Esophagus muscularis mucosa (tissue), 4 donors: ENCODE data around the gene PTCHD1. TPM values are rescaled to one million over a fixed set of nuclear protein-coding genes. Genes with fewer than 3 reads are reported as not detected.

Experiments
- DNase-seq: peaks from one replicate; pipeline ENCODE4 v3.0.0-alpha.2; 2017; ENCODE audit errors: extremely low spot score
- H3K27ac ChIP-seq, 4 donors: fragments of 200-600 bp; sonication (generic); replicated peaks in 1 of 4; 1 replicate in 3 of 4; 2 replicates in 1 of 4; pipeline ENCODE4 v1.5.1; 2016 to 2019; ENCODE audit warnings: mild to moderate bottlenecking in 1 of 4
- H3K27me3 ChIP-seq, 4 donors: fragments of 200-600 bp; sonication (generic); one replicate each; pipeline versions ENCODE4 v1.5.1 to v1.6.0; 2016 to 2019
- H3K36me3 ChIP-seq, 4 donors: fragments of 200-600 bp; sonication (generic); one replicate each; pipeline ENCODE4 v1.5.1; 2016 to 2019
- H3K4me1 ChIP-seq, 4 donors: fragments of 200-600 bp; sonication (generic); one replicate each; pipeline ENCODE4 v1.5.1; 2016 to 2019
- H3K4me3 ChIP-seq, 4 donors: fragments of 200-600 bp; sonication (generic); 1 replicate in 2 of 4; 2 replicates in 2 of 4; pipeline ENCODE4 v1.5.1; 2016 to 2019; ENCODE audit warnings: mild to moderate bottlenecking in 4 of 4, moderate library complexity in 1 of 4
- H3K9me3 ChIP-seq, 4 donors: fragments of 200-600 bp; sonication (generic); 1 replicate in 3 of 4; 2 replicates in 1 of 4; pipeline ENCODE4 v1.5.1; 2016 to 2019
- CTCF ChIP-seq, 3 experiments: fragments of 200-600 bp in 2 of 3; fragments of 450-650 bp in 1 of 3; sonication (generic) in 2 of 3; IDR thresholded peaks; one replicate each; pipeline ENCODE4 v1.5.1; 2017 to 2019; ENCODE audit warnings: antibody characterized with exemption in 3 of 3, mild to moderate bottlenecking in 2 of 3, moderate library complexity in 1 of 3
- EP300 ChIP-seq: sonication (generic); formaldehyde crosslinking; IDR thresholded peaks from one replicate; pipeline ENCODE4 v1.6.1; 2017; ENCODE audit warnings: antibody characterized with exemption
- POLR2A ChIP-seq: fragments of 450-650 bp; IDR thresholded peaks from one replicate; pipeline ENCODE4 v1.6.1; 2017; ENCODE audit warnings: antibody characterized with exemption, moderate library complexity, mild to moderate bottlenecking, low read depth
- POLR2AphosphoS5 ChIP-seq, 2 donors: sonication (generic); formaldehyde crosslinking; IDR thresholded peaks; one replicate each; pipeline ENCODE4 v1.6.1; 2017; ENCODE audit warnings: antibody characterized with exemption in 2 of 2
- WGBS: methylation state at CpG from one replicate; pipeline ENCODE4 v1.1.5; 2018; 5-methylcytosine and 5-hydroxymethylcytosine counted together
- intact Hi-C: fragments of 100-400 bp; cut with DNase I; formaldehyde crosslinking; loops from one replicate; pipeline ENCODE4 v1.15.1; 2023
- total RNA-seq, 4 donors: library from RNA; depleted of rRNA; stranded (reverse); fragments of >200 nt; gene quantifications; one replicate each; pipeline versions ENCODE4 v1.1.0 to v1.2.1, GENCODE V29; 2016

The PTCHD1 gene
- total RNA-seq, 4 donors from 2014 or later: 5.8 to 9.1 (median 8.0) TPM

- no peak for DNase-seq
- WGBS: 77% methylated on average over 5 of the region's 5 CpGs
- Histone ChIP-seq H3K4me3 (no peak overlapping the region), H3K27ac (no peak overlapping the region), H3K27me3 (no peaks in the 10 kb centered on the region), H3K4me1 (no peaks in the 10 kb centered on the region), H3K36me3 (no peaks in the 10 kb centered on the region), H3K9me3 (no peaks in the 10 kb centered on the region)
- intact Hi-C loops: no loop called here
- TF ChIP-seq EP300 (no peak), POLR2A (no peak), CTCF (IDR thresholded peaks at IDR 0.05) (no peak), POLR2AphosphoS5 (IDR thresholded peaks at IDR 0.05) (no peak)
These were observed 61.6 kb downstream of the PTCHD1 start for GRCh38 chrX:23396263-23396662.

GRCh38 chrX:23398570-23398969 lies 63.9 kb downstream of the PTCHD1 start:
- 68% methylated on average over 8 of the region's 8 CpGs for WGBS
- intact Hi-C loops: no loop called here
- no peaks in the 10 kb centered on the region for H3K9me3 ChIP-seq

DNA sequence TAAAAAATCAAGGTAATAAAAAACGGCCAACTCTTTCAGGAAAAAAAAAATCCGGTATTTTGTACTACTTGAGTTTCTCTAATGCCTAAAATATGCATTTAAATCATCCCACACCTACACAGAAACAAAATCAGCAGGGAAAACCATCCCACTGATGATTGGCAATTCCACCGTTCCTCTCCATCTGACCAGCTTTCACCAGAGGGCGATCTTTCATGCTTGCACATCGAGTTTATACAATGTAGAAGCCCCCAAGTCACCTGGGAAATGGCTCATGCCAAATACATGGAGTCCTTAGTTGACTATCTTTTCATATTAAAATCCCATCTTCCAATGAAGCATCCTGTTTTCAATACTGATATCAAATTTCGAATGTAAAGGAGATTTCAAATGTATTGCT lies 69.2 kb downstream of the PTCHD1 start:
- Histone ChIP-seq H3K4me1 (no peaks in the 10 kb centered on the region), H3K27me3 (no peaks in the 10 kb centered on the region), H3K27ac (no peak overlapping the region), H3K9me3 (no peaks in the 10 kb centered on the region), H3K36me3 (no peaks in the 10 kb centered on the region), H3K4me3 (no peak overlapping the region)
- intact Hi-C loops: no loop called here
- TF ChIP-seq EP300: no peak
- TF ChIP-seq POLR2A: no peak
- TF ChIP-seq CTCF (IDR thresholded peaks at IDR 0.05): no peak
- TF ChIP-seq POLR2AphosphoS5 (IDR thresholded peaks at IDR 0.05): no peak
- DNase-seq: no peak
- WGBS: 48% methylated on average over 6 of the region's 6 CpGs

More at GRCh38 chrX:23398570-23398969, 63.9 kb downstream of the PTCHD1 start:
- H3K4me1 ChIP-seq: no peaks in the 10 kb centered on the region
- no peak for DNase-seq
- H3K27me3 ChIP-seq: no peaks in the 10 kb centered on the region
- H3K4me3 ChIP-seq: no peak overlapping the region
- no peak overlapping the region for H3K27ac ChIP-seq
- H3K36me3 ChIP-seq: no peaks in the 10 kb centered on the region
- no peak for TF ChIP-seq POLR2A
- no peak for TF ChIP-seq POLR2AphosphoS5 (IDR thresholded peaks at IDR 0.05)
- TF ChIP-seq EP300: no peak
- TF ChIP-seq CTCF (IDR thresholded peaks at IDR 0.05): no peak

DNA sequence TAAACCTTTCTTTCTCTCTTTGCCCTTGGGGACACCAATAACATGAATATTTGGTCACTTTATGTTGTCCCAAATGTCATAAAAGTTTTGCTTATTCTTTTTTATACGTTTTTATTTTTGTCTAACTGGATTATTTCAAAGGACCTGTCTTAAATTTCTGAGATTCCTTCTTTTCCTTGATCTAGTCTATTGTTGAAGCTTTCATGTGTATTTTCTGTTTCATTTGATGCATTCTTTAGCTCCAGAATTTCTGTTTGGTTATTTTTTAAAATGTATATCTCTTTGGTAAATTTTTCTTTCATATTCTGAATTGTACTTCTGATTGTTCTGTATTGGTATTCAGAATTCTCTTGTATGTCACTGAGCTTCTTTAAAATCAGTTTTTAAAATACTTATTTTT lies 88.3 kb downstream of the PTCHD1 start:
- Histone ChIP-seq H3K9me3 (peaks cover 0 to 39% (median 2%) of the 10 kb centered on the region in 4 donors), H3K27me3 (no peaks in the 10 kb centered on the region), H3K27ac (no peak overlapping the region), H3K4me1 (no peaks in the 10 kb centered on the region), H3K4me3 (no peak overlapping the region), H3K36me3 (no peaks in the 10 kb centered on the region)
- no peak for DNase-seq
- 63% methylated on average over 1 of the region's 1 CpG for WGBS
- TF ChIP-seq CTCF (IDR thresholded peaks at IDR 0.05): no peak
- TF ChIP-seq POLR2AphosphoS5 (IDR thresholded peaks at IDR 0.05): no peak
- no peak for TF ChIP-seq EP300
- no peak for TF ChIP-seq POLR2A
- intact Hi-C loops: no loop called here

- no peak for DNase-seq
- peak in 1 of 2 donors; percentile 36 for TF ChIP-seq POLR2AphosphoS5 (IDR thresholded peaks at IDR 0.05)
- no peak for TF ChIP-seq CTCF (IDR thresholded peaks at IDR 0.05)
- Histone ChIP-seq H3K27me3 (no peaks in the 10 kb centered on the region), H3K36me3 (no peaks in the 10 kb centered on the region), H3K27ac (peak overlapping the region; percentile 40 to 66 (median 50)), H3K4me3 (no peak overlapping the region), H3K9me3 (no peaks in the 10 kb centered on the region), H3K4me1 (peaks cover 3 to 21% (median 19%) of the 10 kb centered on the region in 4 donors)
- intact Hi-C loops: no loop called here
- 51% methylated on average over 3 of the region's 3 CpGs for WGBS
These were observed 99.8 kb downstream of the PTCHD1 start for GRCh38 chrX:23434356-23434884.
